Ovary (tissue), 3 donors: ENCODE results near the gene NOS3.

Source experiments
- CTCF ChIP-seq, 3 donors: fragments of 450-650 bp in 2 of 3; fragments of 200-600 bp in 1 of 3; IDR thresholded peaks; one replicate each; pipeline versions ENCODE4 v1.5.1 to v1.8.0; 2016 to 2022; ENCODE audit warnings: antibody characterized with exemption in 3 of 3, mild to moderate bottlenecking in 1 of 3
- EP300 ChIP-seq: sonication (generic); formaldehyde crosslinking; IDR thresholded peaks from one replicate; pipeline ENCODE4 v1.6.1; 2017; ENCODE audit warnings: antibody characterized with exemption
- POLR2A ChIP-seq: fragments of 450-650 bp; IDR thresholded peaks from one replicate; pipeline ENCODE4 v1.6.1; 2017; ENCODE audit warnings: antibody characterized with exemption, mild to moderate bottlenecking, moderate library complexity
- donor health status: DM: no; HTN: no; CAD: no.

- TF ChIP-seq CTCF (IDR thresholded peaks at IDR 0.05) (no peak), EP300 (no peak), POLR2A (no peak)
These were observed 30.8 kb upstream of the NOS3 start for GRCh38 chr7:150959739-150960734.
